Measurements from ENCODE around the gene SPDYA. TPM values are rescaled to one million over a fixed set of nuclear protein-coding genes. Genes with fewer than 3 reads are reported as not detected.

Gene SPDYA
- total RNA-seq, 4 donors from 2014 or later, result 0.35 to 0.80 TPM; not detected in 2

GRCh38 chr2:28842042-28842441 is 31.4 kb downstream of the SPDYA start:
- Histone ChIP-seq H3K4me1 (no peaks in the 10 kb centered on the region), H3K4me3 (no peak overlapping the region), H3K9me3 (no peaks in the 10 kb centered on the region), H3K36me3 (no peaks in the 10 kb centered on the region), H3K27ac (no peak overlapping the region), H3K27me3 (no peaks in the 10 kb centered on the region)
- no peak for DNase-seq
- TF ChIP-seq CTCF (IDR thresholded peaks at IDR 0.05) (no peak), POLR2A (IDR thresholded peaks at IDR 0.05) (no peak)

- TF ChIP-seq POLR2A (IDR thresholded peaks at IDR 0.05) (no peak), CTCF (IDR thresholded peaks at IDR 0.05) (no peak)
- H3K36me3 ChIP-seq, result peaks cover 0 to under 1% (median 0%) of the 10 kb centered on the region in 3 donors
Observed at GRCh38 chr2:28855193-28855592, 44.6 kb downstream of the SPDYA start.

GRCh38 chr2:28855977-28856376 is 45.3 kb downstream of the SPDYA start:
- no peaks in the 10 kb centered on the region for H3K27me3 ChIP-seq
- H3K4me1 ChIP-seq, result no peaks in the 10 kb centered on the region
- TF ChIP-seq POLR2A (IDR thresholded peaks at IDR 0.05), result no peak
- no peak for TF ChIP-seq CTCF (IDR thresholded peaks at IDR 0.05)
- H3K4me3 ChIP-seq, result no peak overlapping the region
- DNase-seq, result no peak
- no peaks in the 10 kb centered on the region for H3K9me3 ChIP-seq
- peaks cover 0 to 8% (median 0%) of the 10 kb centered on the region in 3 donors for H3K36me3 ChIP-seq
- no peak overlapping the region for H3K27ac ChIP-seq

More at GRCh38 chr2:28855193-28855592, 44.6 kb downstream of the SPDYA start:
- no peak overlapping the region for H3K4me3 ChIP-seq
- no peaks in the 10 kb centered on the region for H3K9me3 ChIP-seq
- no peaks in the 10 kb centered on the region for H3K4me1 ChIP-seq
- H3K27ac ChIP-seq, result no peak overlapping the region
- H3K27me3 ChIP-seq, result no peaks in the 10 kb centered on the region
- DNase-seq, result no peak

- H3K9me3 ChIP-seq, result no peaks in the 10 kb centered on the region
- peaks cover 0 to 38% (median 7%) of the 10 kb centered on the region in 4 donors for H3K4me1 ChIP-seq
- H3K27ac ChIP-seq, result no peak overlapping the region
- no peaks in the 10 kb centered on the region for H3K27me3 ChIP-seq
- H3K4me3 ChIP-seq, result peak overlapping the region in 2 of 4 donors; percentile 83 to 89
- TF ChIP-seq CTCF (IDR thresholded peaks at IDR 0.05) (no peak), POLR2A (IDR thresholded peaks at IDR 0.05) (no peak)
- no peak for DNase-seq
- no peaks in the 10 kb centered on the region for H3K36me3 ChIP-seq
Observed at GRCh38 chr2:28868611-28869010, 58.0 kb downstream of the SPDYA start.

- no peak for DNase-seq
- no peaks in the 10 kb centered on the region for H3K36me3 ChIP-seq
- H3K9me3 ChIP-seq, result no peaks in the 10 kb centered on the region
- no peaks in the 10 kb centered on the region for H3K27me3 ChIP-seq
- peak overlapping the region; percentile 46 to 89 (median 78) for H3K4me3 ChIP-seq
- TF ChIP-seq POLR2A (IDR thresholded peaks at IDR 0.05), result no peak
- no peak for TF ChIP-seq CTCF (IDR thresholded peaks at IDR 0.05)
- H3K27ac ChIP-seq, result peak overlapping the region; percentile 80 to 88 (median 81)
- peaks cover 0 to 32% (median 5%) of the 10 kb centered on the region in 4 donors for H3K4me1 ChIP-seq
Observed at GRCh38 chr2:28869494-28870145, 59.0 kb downstream of the SPDYA start.
